Esophagus muscularis mucosa (tissue), 3 donors: ENCODE results near the gene NAE1.

Experiments used
- EP300 ChIP-seq: sonication (generic); formaldehyde crosslinking; IDR thresholded peaks from one replicate; pipeline ENCODE4 v1.6.1; 2017; ENCODE audit warnings: antibody characterized with exemption
- TF ChIP-seq, protein P1 (sequence below), 3 experiments: fragments of 200-600 bp in 2 of 3; fragments of 450-650 bp in 1 of 3; sonication (generic) in 2 of 3; IDR thresholded peaks; one replicate each; pipeline ENCODE4 v1.5.1; 2017 to 2019; ENCODE audit warnings: antibody characterized with exemption in 3 of 3, mild to moderate bottlenecking in 2 of 3, moderate library complexity in 1 of 3

- TF ChIP-seq, protein P1, sequence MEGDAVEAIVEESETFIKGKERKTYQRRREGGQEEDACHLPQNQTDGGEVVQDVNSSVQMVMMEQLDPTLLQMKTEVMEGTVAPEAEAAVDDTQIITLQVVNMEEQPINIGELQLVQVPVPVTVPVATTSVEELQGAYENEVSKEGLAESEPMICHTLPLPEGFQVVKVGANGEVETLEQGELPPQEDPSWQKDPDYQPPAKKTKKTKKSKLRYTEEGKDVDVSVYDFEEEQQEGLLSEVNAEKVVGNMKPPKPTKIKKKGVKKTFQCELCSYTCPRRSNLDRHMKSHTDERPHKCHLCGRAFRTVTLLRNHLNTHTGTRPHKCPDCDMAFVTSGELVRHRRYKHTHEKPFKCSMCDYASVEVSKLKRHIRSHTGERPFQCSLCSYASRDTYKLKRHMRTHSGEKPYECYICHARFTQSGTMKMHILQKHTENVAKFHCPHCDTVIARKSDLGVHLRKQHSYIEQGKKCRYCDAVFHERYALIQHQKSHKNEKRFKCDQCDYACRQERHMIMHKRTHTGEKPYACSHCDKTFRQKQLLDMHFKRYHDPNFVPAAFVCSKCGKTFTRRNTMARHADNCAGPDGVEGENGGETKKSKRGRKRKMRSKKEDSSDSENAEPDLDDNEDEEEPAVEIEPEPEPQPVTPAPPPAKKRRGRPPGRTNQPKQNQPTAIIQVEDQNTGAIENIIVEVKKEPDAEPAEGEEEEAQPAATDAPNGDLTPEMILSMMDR (IDR thresholded peaks at IDR 0.05): no peak
- no peak for TF ChIP-seq EP300
Measured at GRCh38 chr16:66834746-66835145, 4.0 kb upstream of the NAE1 start.
